MM.1S (cell line): ENCODE measurements around the gene FAM120A.

Experiments used
- DNase-seq: peaks from one replicate; pipeline ENCODE4 v3.0.0-alpha.2; 2015
- H2AFZ ChIP-seq: fragments of 300-600 bp; sonication (generic); 2 replicates; pipeline ENCODE4 v1.6.0; 2016; ENCODE audit warnings: antibody characterized with exemption, low read length
- H3F3A ChIP-seq: fragments of 300-600 bp; sonication (generic); 2 replicates; pipeline ENCODE4 v1.6.1; 2016; ENCODE audit warnings: mild to moderate bottlenecking, antibody characterized with exemption, low read length, moderate library complexity, mixed read lengths; ENCODE audit not compliant: insufficient read depth
- H3K27ac ChIP-seq: fragments of 300-600 bp; sonication (generic); 2 replicates; pipeline ENCODE4 v1.5.1; 2016; ENCODE audit warnings: mild to moderate bottlenecking, low read length
- H3K27me3 ChIP-seq: fragments of 300-600 bp; sonication (generic); replicated peaks from 2 replicates; pipeline ENCODE4 v1.6.0; 2016; ENCODE audit warnings: low read length; ENCODE audit not compliant: insufficient read depth
- H3K36me3 ChIP-seq: fragments of 300-600 bp; sonication (generic); replicated peaks from 2 replicates; pipeline ENCODE4 v1.6.1; 2016; ENCODE audit warnings: mild to moderate bottlenecking, low read length, mixed read lengths; ENCODE audit not compliant: insufficient read depth
- H3K4me1 ChIP-seq: fragments of 300-600 bp; sonication (generic); 2 replicates; pipeline ENCODE4 v1.6.1; 2016; ENCODE audit warnings: low read length, mixed read lengths
- H3K4me2 ChIP-seq: fragments of 300-600 bp; sonication (generic); 2 replicates; pipeline ENCODE4 v1.6.0; 2016; ENCODE audit warnings: low read depth, low read length
- H3K4me3 ChIP-seq: fragments of 300-600 bp; sonication (generic); 2 replicates; pipeline ENCODE4 v1.5.1; 2016; ENCODE audit warnings: low read length, mixed read lengths
- H3K79me2 ChIP-seq: fragments of 300-600 bp; sonication (generic); 2 replicates; pipeline ENCODE4 v1.6.1; 2016; ENCODE audit warnings: mixed run types, low read length, mixed read lengths
- H3K9ac ChIP-seq: fragments of 300-600 bp; sonication (generic); 2 replicates; pipeline ENCODE4 v1.6.1; 2016; ENCODE audit warnings: low read length, mixed read lengths
- H3K9me2 ChIP-seq: fragments of 300-600 bp; sonication (generic); replicated peaks from 2 replicates; pipeline ENCODE4 v1.6.1; 2016; ENCODE audit warnings: mild to moderate bottlenecking, low read length, mixed read lengths; ENCODE audit not compliant: insufficient read depth
- H3K9me3 ChIP-seq: fragments of 300-600 bp; sonication (generic); replicated peaks from 2 replicates; pipeline ENCODE4 v1.6.1; 2016; ENCODE audit warnings: mild to moderate bottlenecking, low read length, mixed read lengths; ENCODE audit not compliant: insufficient read depth
- H4K20me1 ChIP-seq: fragments of 300-600 bp; sonication (generic); 2 replicates; pipeline ENCODE4 v1.6.1; 2016; ENCODE audit warnings: mild to moderate bottlenecking, low read length, moderate library complexity, mixed read lengths; ENCODE audit not compliant: insufficient read depth
- CTCF ChIP-seq: fragments of 300-600 bp; sonication (generic); IDR thresholded peaks from 2 replicates; pipeline ENCODE4 v1.5.1; 2016; ENCODE audit warnings: antibody characterized with exemption, low read length, mixed read lengths
- EZH2 ChIP-seq: fragments of 300-600 bp; sonication (generic); optimal IDR thresholded peaks from 2 replicates; pipeline ENCODE3; 2017; ENCODE audit warnings: low read depth, mild to moderate bottlenecking, antibody characterized with exemption, low read length, mixed read lengths
- EZH2phosphoT487 ChIP-seq: fragments of 300-600 bp; sonication (generic); IDR thresholded peaks from 2 replicates; pipeline ENCODE4 v1.6.1; 2018; ENCODE audit warnings: antibody characterized with exemption, low read length

The FAM120A gene

GRCh38 chr9:93415176-93415690 lies 36.3 kb upstream of the FAM120A start:
- H3K36me3 ChIP-seq = no peaks in the 10 kb centered on the region; the same call in 1 of the 2 replicates
- no peaks in the 10 kb centered on the region for H3K9me3 ChIP-seq
- H3K4me1 ChIP-seq = peaks cover 14% of the 10 kb centered on the region
- no peak overlapping the region for H2AFZ ChIP-seq
- no peak overlapping the region for H3K4me3 ChIP-seq
- no peak overlapping the region for H3K9ac ChIP-seq
- H3K79me2 ChIP-seq = no peaks in the 10 kb centered on the region
- H3K4me2 ChIP-seq = no peak overlapping the region
- no peak for DNase-seq
- H3K27ac ChIP-seq = no peak overlapping the region
- no peaks in the 10 kb centered on the region for H4K20me1 ChIP-seq
- H3K9me2 ChIP-seq = no peaks in the 10 kb centered on the region
- TF ChIP-seq EZH2phosphoT487 (no peak), EZH2 (no peak), CTCF (no peak)
- H3K27me3 ChIP-seq = no peaks in the 10 kb centered on the region
- no peaks in the 10 kb centered on the region for H3F3A ChIP-seq

- no peaks in the 10 kb centered on the region; the same call in 1 of the 2 replicates for H3K36me3 ChIP-seq
- TF ChIP-seq EZH2 (no peak), EZH2phosphoT487 (no peak)
Measured at GRCh38 chr9:93416530-93417235, 34.8 kb upstream of the FAM120A start.

GRCh38 chr9:93417538-93417937 lies 33.9 kb upstream of the FAM120A start:
- H2AFZ ChIP-seq = no peak overlapping the region
- no peak for DNase-seq
- H3K4me2 ChIP-seq = no peak overlapping the region
- H3K9me2 ChIP-seq = no peaks in the 10 kb centered on the region
- H3K4me1 ChIP-seq = peaks cover 14% of the 10 kb centered on the region
- no peaks in the 10 kb centered on the region for H3K79me2 ChIP-seq
- no peaks in the 10 kb centered on the region for H4K20me1 ChIP-seq
- H3F3A ChIP-seq = no peaks in the 10 kb centered on the region
- no peak overlapping the region for H3K4me3 ChIP-seq
- TF ChIP-seq EZH2phosphoT487 = no peak
- no peak for TF ChIP-seq EZH2
- TF ChIP-seq CTCF = no peak
- no peaks in the 10 kb centered on the region; the same call in 1 of the 2 replicates for H3K36me3 ChIP-seq
- no peaks in the 10 kb centered on the region for H3K9me3 ChIP-seq
- H3K27ac ChIP-seq = no peak overlapping the region
- H3K9ac ChIP-seq = no peak overlapping the region
- no peaks in the 10 kb centered on the region for H3K27me3 ChIP-seq

More at GRCh38 chr9:93416530-93417235, 34.8 kb upstream of the FAM120A start:
- Histone ChIP-seq H3K9ac (no peak overlapping the region), H3K4me3 (no peak overlapping the region), H3K27me3 (no peaks in the 10 kb centered on the region), H3K4me1 (peaks cover 14% of the 10 kb centered on the region), H3K79me2 (no peaks in the 10 kb centered on the region), H3K4me2 (no peak overlapping the region), H4K20me1 (no peaks in the 10 kb centered on the region), H3F3A (no peaks in the 10 kb centered on the region), H3K27ac (no peak overlapping the region), H3K9me3 (no peaks in the 10 kb centered on the region), H2AFZ (no peak overlapping the region), H3K9me2 (no peaks in the 10 kb centered on the region)
- DNase-seq = no peak

GRCh38 chr9:93419023-93419422 lies 32.5 kb upstream of the FAM120A start:
- Histone ChIP-seq H2AFZ (no peak overlapping the region), H3K36me3 (no peaks in the 10 kb centered on the region; the same call in 1 of the 2 replicates), H3K9ac (no peak overlapping the region), H4K20me1 (no peaks in the 10 kb centered on the region), H3K27ac (no peak overlapping the region), H3K9me2 (no peaks in the 10 kb centered on the region), H3K79me2 (no peaks in the 10 kb centered on the region), H3F3A (no peaks in the 10 kb centered on the region), H3K27me3 (no peaks in the 10 kb centered on the region), H3K4me1 (peaks cover 14% of the 10 kb centered on the region), H3K4me2 (no peak overlapping the region), H3K9me3 (no peaks in the 10 kb centered on the region), H3K4me3 (no peak overlapping the region)
- no peak for TF ChIP-seq EZH2phosphoT487
- no peak for TF ChIP-seq EZH2
- no peak for TF ChIP-seq CTCF
- no peak for DNase-seq
